ENCODE measurements around the gene ALPK3. TPM values are rescaled to one million over a fixed set of nuclear protein-coding genes. Genes with fewer than 3 reads are reported as not detected.

The ALPK3 gene
- total and polyA plus RNA-seq, 2 donors (not counting 3 experiments of a cell fraction or from before 2014, with no cell fraction given) = 18.4 to 36.2 TPM

GRCh38 chr15:84885801-84886200, 68.6 kb downstream of the ALPK3 start:
- CTCF ChIA-PET = no interaction called here
- BruUV-seq (replicated peaks) = no TSS peak
- Histone ChIP-seq H3K9me1 (replicated peaks; ENCODE audit: control insufficient read depth, extremely low read depth, insufficient read depth, low read length) (no peaks in the 10 kb centered on the region), H3K9ac (replicated peaks; ENCODE audit: extremely low read depth, insufficient read depth, low read length) (no peak overlapping the region), H3K4me3 (replicated peaks in 1 of 3; ENCODE audit: insufficient read depth in 1 of 3, low read depth in 1 of 3, low read length in 3 of 3) (no peak overlapping the region), H2AFZ (ENCODE audit: low read depth, low read length) (no peak overlapping the region), H4K20me1 (replicated peaks; ENCODE audit: control insufficient read depth, extremely low read depth, insufficient read depth, low read length) (no peaks in the 10 kb centered on the region), H3K4me2 (ENCODE audit: insufficient read depth, low read length) (no peak overlapping the region), H3K36me3 (ENCODE audit: control insufficient read depth in 2 of 2, extremely low read depth in 1 of 2, insufficient read depth in 2 of 2, low read length in 2 of 2) (no peaks in the 10 kb centered on the region), H3K4me1 (ENCODE audit: control insufficient read depth, extremely low read depth, insufficient read depth, low read length) (no peaks in the 10 kb centered on the region), H3K9me3 (replicated peaks; ENCODE audit: control insufficient read depth, insufficient read depth, low read length) (no peaks in the 10 kb centered on the region), H3K79me2 (ENCODE audit: control insufficient read depth, insufficient read depth, low read length) (no peaks in the 10 kb centered on the region), H3K27me3 (ENCODE audit: control insufficient read depth in 2 of 2, insufficient read depth in 2 of 2, low read length in 2 of 2) (peaks cover 2 to 4% of the 10 kb centered on the region in 2 experiments), H3K27ac (ENCODE audit: insufficient read depth, low read depth, low read length) (no peak overlapping the region)
- dilution Hi-C loops (cut with MboI; ENCODE audit: extremely low pct_ligation_motif_present, low sequenced_read_pairs) (no loop called here), intact Hi-C loops (cut with micrococcal nuclease) (no loop called here)
- TF ChIP-seq GATA2 (IDR thresholded peaks at IDR 0.05; ENCODE audit: insufficient read depth, insufficient read length, low read depth, low read length) (no peak), POLR2AphosphoS5 (IDR thresholded peaks at IDR 0.05; ENCODE audit: insufficient read depth, low read depth, low read length) (no peak), JUN (IDR thresholded peaks at IDR 0.05; ENCODE audit: borderline replicate concordance, insufficient read depth, insufficient read length, low read depth) (no peak), FOS (IDR thresholded peaks at IDR 0.05; ENCODE audit: borderline replicate concordance, insufficient read depth, low read length) (no peak), CTCF (IDR thresholded peaks at IDR 0.05; ENCODE audit: extremely low read depth in 1 of 2, insufficient read depth in 1 of 2, low read depth in 1 of 2, low read length in 2 of 2) (no peak), MAX (IDR thresholded peaks at IDR 0.05; ENCODE audit: insufficient read depth, insufficient read length) (no peak), MYC (IDR thresholded peaks at IDR 0.05; ENCODE audit: low read depth, low read length) (no peak), EZH2 (IDR thresholded peaks at IDR 0.05; ENCODE audit: borderline replicate concordance, low read depth, low read length, severe bottlenecking) (no peak), POLR2A (IDR thresholded peaks at IDR 0.05; ENCODE audit: low read depth, low read length) (no peak)
- POLR2A ChIA-PET = no interaction called here
- FAIRE-seq (no peak), DNase-seq (ENCODE audit: low read depth, low spot score) (no peak)

All from endothelial cell of umbilical vein (primary cell).